HUES6 (cell line): ENCODE results near the gene MARCHF7.
"Not testable (repeated sequence)": the region's sequence is repeated elsewhere in the genome, so short reads cannot be mapped to it uniquely, and the experiment has no call there.

Source experiments
- H3K27ac ChIP-seq: 2 replicates; pipeline ENCODE4 v1.7.0; 2013; ENCODE audit warnings: low read depth, mild to moderate bottlenecking, low read length, inconsistent platforms
- H3K27me3 ChIP-seq: 2 replicates; pipeline ENCODE4 v1.6.1; 2013; ENCODE audit warnings: low read length; ENCODE audit not compliant: control insufficient read depth, insufficient read depth
- H3K36me3 ChIP-seq: 2 replicates; pipeline ENCODE4 v1.6.1; 2013; ENCODE audit warnings: low read length; ENCODE audit not compliant: control insufficient read depth, insufficient read depth
- H3K4me1 ChIP-seq: 2 replicates; pipeline ENCODE4 v1.6.1; 2013; ENCODE audit warnings: low read length; ENCODE audit not compliant: control insufficient read depth, insufficient read depth
- H3K4me3 ChIP-seq: 2 replicates; pipeline ENCODE4 v1.5.1; 2013; ENCODE audit warnings: low read depth, low read length
- H3K9ac ChIP-seq: one replicate; pipeline ENCODE4 v1.6.1; 2013; ENCODE audit warnings: mild to moderate bottlenecking, low read length
- H3K9me3 ChIP-seq: 2 replicates; pipeline ENCODE4 v1.6.1; 2013; ENCODE audit warnings: low read depth, low read length; ENCODE audit not compliant: control insufficient read depth, insufficient read depth

MARCHF7 gene

DNA sequence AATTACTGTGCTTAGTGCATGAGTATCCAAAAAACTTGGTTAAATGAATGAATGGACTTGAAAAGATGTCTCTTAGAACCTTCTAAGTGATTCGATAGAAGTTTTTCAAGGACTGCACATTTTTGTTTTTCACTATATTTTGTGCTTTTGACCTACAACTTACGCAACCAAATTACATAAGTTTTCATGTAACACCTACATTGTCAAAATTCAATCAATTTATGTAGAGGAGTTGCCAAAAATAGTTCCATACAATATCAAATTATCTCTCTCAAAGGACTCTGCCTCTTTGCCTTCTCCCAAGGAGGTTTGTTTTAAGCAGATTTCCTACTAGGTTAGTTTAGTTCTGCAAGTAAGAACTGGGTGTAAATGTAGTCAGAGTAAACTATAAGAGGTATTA lies 10.3 kb downstream of the MARCHF7 start:
- Histone ChIP-seq H3K9ac (no peak overlapping the region), H3K4me1 (no peaks in the 10 kb centered on the region; the same call in 1 of the 2 replicates), H3K36me3 (peaks cover 69% of the 10 kb centered on the region), H3K27ac (no peak overlapping the region), H3K27me3 (no peaks in the 10 kb centered on the region), H3K4me3 (no peak overlapping the region), H3K9me3 (peaks cover 9% of the 10 kb centered on the region; the same call in 1 of the 2 replicates)

DNA sequence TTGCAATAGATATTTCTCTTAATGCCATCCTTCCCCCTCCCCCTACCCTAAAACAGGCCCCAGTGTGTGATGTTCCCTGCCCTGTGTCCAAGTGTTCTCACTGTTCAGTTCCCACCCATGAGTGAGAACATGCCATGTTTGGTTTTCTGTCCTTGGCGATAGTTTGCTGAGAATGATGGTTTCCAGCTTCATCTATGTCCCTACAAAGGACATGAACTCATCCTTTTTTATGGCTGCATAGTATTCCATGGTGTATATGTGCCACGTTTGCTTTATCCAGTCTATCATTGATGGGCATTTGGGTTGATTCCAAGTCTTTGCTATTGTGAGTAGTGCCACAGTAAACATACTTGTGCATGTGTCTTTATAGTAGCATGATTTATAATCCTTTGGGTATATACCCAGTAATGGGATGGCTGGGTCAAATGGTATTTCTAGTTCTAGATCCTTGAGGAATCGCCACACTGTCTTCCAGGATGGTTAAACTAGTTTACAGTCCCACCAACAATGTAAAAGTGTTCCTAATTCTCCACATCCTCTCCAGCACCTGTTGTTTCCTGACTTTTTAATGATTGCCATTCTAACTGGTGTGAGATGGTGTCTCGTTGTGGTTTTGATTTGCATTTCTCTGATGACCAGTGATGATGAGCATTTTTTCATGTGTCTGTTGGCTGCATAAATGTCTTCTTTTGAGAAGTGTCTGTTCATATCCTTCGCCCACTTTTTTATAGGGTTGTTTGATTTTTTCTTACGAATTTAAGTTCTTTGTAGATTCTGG lies 12.7 kb downstream of the MARCHF7 start:
- H3K27ac ChIP-seq, H3K4me3 ChIP-seq, H3K9me3 ChIP-seq, H3K27me3 ChIP-seq, H3K4me1 ChIP-seq, H3K9ac ChIP-seq: not testable (repeated sequence)
- peaks cover 68% of the 10 kb centered on the region for H3K36me3 ChIP-seq

DNA sequence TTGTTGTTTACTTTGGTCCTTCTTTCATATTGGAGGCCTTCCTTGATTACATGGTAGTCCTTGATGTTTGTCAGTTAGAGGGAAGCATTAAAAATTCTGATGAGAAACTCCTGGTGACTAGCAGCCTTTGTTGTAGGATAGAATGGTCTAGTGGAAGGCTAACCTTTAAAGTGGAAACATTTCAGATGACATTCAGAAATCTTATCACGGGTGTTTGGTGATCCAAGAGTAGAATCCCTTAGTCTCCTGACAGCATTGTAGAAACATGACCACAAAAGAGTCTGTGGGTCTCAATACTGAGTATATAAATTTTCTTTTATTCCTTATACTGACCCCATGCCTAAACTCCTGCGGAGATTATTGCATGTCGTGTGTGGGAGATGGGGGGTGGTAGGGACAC lies 13.4 kb downstream of the MARCHF7 start:
- Histone ChIP-seq H3K36me3 (peaks cover 68% of the 10 kb centered on the region), H3K4me1 (no peaks in the 10 kb centered on the region), H3K9me3 (peaks cover 9% of the 10 kb centered on the region; the same call in 1 of the 2 replicates), H3K27me3 (no peaks in the 10 kb centered on the region), H3K4me3 (no peak overlapping the region), H3K27ac (no peak overlapping the region), H3K9ac (no peak overlapping the region)

DNA sequence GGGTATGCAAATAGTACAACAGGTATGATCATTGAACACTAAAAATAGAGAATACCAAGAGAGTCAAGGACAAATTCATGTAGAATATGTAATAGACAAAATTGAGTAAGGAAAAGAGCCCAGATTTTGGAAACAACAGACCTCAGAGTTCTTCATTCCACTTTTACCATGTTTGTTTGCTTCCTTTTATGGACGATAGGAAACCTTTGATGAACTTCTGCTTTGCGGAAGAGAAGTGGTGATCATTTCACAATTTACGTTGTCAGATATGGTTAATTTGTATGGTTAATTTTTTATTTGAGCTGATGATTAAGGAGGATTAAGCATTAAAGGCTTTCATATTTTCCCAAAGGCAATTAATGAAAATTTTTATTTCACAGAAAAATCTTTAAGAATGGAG lies 16.3 kb downstream of the MARCHF7 start:
- no peak overlapping the region for H3K27ac ChIP-seq
- peaks cover 4% of the 10 kb centered on the region; the same call in 1 of the 2 replicates for H3K9me3 ChIP-seq
- no peaks in the 10 kb centered on the region for H3K4me1 ChIP-seq
- H3K9ac ChIP-seq = no peak overlapping the region
- H3K36me3 ChIP-seq = peaks cover 68% of the 10 kb centered on the region
- no peak overlapping the region for H3K4me3 ChIP-seq
- no peaks in the 10 kb centered on the region for H3K27me3 ChIP-seq

DNA sequence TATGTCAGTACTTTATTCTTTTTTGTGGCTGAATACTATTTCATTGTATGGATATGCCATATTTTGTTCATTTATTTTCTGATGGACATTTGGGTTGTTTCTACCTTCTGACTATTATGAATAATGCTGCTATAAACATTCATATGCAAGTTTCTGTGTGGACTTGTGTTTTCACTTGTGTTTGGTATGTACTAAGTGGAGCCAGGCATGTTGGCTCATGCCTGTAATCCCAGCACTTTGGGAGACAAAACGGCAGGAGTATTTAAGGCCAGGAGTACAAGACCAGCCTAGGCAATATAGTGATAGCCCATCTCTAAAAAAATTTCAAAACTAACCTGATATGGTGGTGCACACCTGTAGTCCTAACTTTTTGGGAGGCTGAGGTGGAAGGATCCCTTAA lies 23.3 kb downstream of the MARCHF7 start:
- no peaks in the 10 kb centered on the region for H3K9me3 ChIP-seq
- H3K27me3 ChIP-seq = no peaks in the 10 kb centered on the region
- H3K4me3 ChIP-seq = no peak overlapping the region
- H3K27ac ChIP-seq = no peak overlapping the region
- peaks cover 89% of the 10 kb centered on the region for H3K36me3 ChIP-seq
- no peak overlapping the region for H3K9ac ChIP-seq
- no peaks in the 10 kb centered on the region for H3K4me1 ChIP-seq

DNA sequence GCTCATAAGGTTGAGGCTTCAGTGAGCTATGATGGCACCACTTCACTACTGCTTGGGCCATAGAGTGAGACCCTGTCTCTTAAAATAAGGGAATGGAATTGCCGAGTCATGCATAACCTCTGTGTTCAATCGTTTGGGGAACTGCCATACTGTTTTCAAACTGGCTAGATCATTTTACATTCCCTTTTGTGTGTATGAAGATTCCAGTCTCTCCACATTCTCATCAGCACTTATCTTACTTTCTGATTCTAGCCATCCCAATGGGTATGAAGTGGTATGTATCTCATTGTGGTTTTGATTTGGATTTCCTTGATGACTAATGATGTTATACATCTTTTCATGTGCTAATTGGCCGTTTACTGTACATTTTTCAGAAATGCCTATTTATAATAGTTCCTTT lies 23.7 kb downstream of the MARCHF7 start:
- H3K36me3 ChIP-seq = peaks cover 88% of the 10 kb centered on the region
- no peak overlapping the region for H3K4me3 ChIP-seq
- H3K9ac ChIP-seq = no peak overlapping the region
- no peaks in the 10 kb centered on the region for H3K9me3 ChIP-seq
- no peak overlapping the region for H3K27ac ChIP-seq
- no peaks in the 10 kb centered on the region for H3K27me3 ChIP-seq
- H3K4me1 ChIP-seq = no peaks in the 10 kb centered on the region

DNA sequence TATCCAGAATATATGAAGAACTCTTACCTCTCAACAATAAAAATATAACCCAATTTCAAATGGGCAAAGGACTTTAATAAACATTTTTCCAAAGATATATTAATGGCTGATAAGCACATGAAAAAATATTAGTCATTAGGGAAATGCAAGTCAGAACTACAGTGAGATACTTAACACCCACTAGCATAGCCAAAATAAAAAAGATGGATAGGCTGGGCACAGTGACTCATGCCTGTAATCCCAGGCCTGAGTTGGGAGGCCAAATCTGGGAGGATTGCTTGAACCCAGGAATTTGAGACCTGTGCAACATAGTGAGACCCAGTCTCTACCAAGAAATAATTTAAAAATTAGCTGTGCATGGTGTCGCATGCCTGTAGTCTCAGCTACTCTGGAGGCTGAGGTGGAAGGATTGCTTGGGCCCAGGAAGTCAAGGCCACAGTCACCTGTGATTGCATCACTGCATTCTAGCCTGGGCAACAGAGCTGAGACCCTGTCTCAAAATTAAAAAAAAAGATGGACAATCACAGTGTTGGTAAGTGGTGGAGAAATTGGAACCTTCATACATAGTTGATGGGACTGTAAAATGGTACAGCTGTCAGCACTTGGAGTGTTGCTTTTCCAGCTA lies 25.1 kb downstream of the MARCHF7 start:
- Histone ChIP-seq H3K9me3 (no peaks in the 10 kb centered on the region), H3K4me3 (no peak overlapping the region), H3K27me3 (no peaks in the 10 kb centered on the region), H3K4me1 (no peaks in the 10 kb centered on the region), H3K27ac (no peak overlapping the region), H3K9ac (no peak overlapping the region), H3K36me3 (peaks cover 90% of the 10 kb centered on the region)

DNA sequence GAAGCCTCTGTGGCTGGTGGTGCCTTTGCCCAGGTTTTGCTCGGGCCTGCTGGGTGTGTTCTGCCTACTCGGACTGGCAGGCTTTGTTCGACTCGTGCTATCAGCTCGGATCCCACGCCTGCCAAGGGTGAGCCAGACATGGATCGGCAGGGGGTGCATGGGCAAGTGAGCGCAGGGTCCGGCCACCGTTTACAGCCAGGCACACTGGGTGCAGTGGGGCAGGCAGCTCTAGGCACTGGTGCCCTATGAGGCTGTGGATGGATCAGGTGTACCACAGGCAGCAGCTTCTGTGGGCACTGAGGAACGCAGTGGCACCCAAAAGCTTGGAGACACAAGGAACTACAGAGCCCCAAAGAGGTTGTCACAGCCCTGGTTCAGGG lies 25.6 kb downstream of the MARCHF7 start:
- Histone ChIP-seq H3K4me3 (no peak overlapping the region), H3K27ac (no peak overlapping the region), H3K9me3 (no peaks in the 10 kb centered on the region), H3K27me3 (no peaks in the 10 kb centered on the region), H3K9ac (no peak overlapping the region), H3K36me3 (peaks cover 91% of the 10 kb centered on the region), H3K4me1 (no peaks in the 10 kb centered on the region)

DNA sequence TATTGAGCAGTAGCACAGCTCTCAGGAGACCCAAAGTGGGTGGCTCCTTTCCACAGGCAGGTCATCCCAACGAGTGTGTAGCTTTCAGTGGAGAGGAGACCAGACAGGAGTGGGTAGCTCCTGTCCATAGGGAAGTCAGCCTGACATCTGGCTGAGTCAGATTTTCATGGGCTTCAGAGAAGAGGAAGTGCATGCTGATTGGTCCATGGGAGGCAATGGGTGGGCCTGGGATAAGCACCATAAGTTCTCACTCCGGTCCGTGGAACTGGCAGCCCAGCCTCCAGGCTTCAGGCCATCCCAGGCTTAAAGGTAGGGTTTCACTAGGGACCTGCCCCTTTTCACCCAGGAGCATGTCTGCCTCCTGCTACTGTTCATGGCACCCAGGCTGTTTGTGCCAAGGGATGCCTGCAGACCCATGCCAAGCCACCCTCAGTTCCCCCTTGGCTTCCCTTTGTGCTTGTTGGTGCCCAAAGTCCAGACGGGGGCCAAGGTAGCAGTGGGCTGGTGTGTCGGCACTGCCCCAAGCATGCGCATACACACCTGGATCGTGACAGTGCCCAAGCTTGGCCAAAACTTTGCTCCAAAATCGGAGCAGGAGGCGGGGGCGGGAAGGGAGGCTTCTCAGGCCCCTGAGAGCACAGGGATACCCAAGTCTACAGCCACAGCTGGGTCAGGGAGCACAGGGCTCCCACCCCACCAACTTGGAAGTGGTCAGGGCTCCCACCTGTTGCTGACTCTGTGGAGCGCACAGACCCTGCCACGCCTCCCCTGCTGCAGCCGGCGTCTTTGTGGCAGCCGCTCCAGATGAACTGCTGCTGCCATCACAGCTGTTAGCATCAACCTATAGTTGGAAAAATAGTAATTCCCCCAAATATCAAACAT lies 26.4 kb downstream of the MARCHF7 start:
- peaks cover 91% of the 10 kb centered on the region for H3K36me3 ChIP-seq
- H3K9ac ChIP-seq = no peak overlapping the region
- no peaks in the 10 kb centered on the region for H3K4me1 ChIP-seq
- no peak overlapping the region for H3K27ac ChIP-seq
- H3K27me3 ChIP-seq = no peaks in the 10 kb centered on the region
- no peaks in the 10 kb centered on the region for H3K9me3 ChIP-seq
- H3K4me3 ChIP-seq = no peak overlapping the region

DNA sequence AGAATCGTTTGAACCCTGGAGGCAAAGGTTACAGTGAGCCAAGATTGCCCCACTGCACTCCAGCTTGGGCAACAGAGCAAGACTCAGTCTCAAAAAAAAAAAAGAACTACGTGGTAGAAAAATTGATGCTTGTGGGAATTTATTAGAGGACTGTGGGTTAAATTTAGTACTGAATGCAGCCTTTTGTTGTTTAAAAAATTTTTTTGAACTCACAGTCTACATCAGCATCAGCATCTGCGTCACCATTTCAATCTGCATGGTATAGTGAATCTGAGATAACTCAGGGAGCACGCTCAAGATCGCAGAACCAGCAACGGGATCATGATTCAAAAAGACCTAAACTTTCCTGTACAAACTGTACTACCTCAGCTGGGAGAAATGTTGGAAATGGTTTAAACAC lies 30.5 kb downstream of the MARCHF7 start:
- no peaks in the 10 kb centered on the region for H3K27me3 ChIP-seq
- no peak overlapping the region for H3K9ac ChIP-seq
- H3K4me3 ChIP-seq = no peak overlapping the region
- no peaks in the 10 kb centered on the region for H3K4me1 ChIP-seq
- H3K9me3 ChIP-seq = no peaks in the 10 kb centered on the region
- no peak overlapping the region for H3K27ac ChIP-seq
- peaks cover 92% of the 10 kb centered on the region for H3K36me3 ChIP-seq

DNA sequence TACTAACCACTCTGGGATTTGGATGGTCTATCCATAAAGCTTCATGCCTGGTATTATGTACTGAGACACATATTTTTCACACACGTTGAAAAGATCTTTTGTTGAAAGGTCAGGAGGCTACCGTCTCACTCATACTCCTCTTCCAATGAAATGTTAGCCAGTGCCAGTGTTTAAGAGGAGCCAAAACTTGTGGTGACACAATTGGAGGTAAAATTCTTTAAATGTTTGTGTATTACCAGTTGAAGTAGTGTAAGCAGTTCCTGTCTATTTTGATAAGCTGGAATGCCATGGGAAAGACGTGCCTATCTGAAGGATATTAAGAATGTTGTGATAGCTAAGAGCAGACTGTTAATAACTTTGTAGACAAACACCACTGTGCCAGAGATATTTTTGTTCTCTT lies 32.1 kb downstream of the MARCHF7 start:
- Histone ChIP-seq H3K4me3 (no peak overlapping the region), H3K27me3 (no peaks in the 10 kb centered on the region), H3K9me3 (no peaks in the 10 kb centered on the region), H3K9ac (no peak overlapping the region), H3K4me1 (no peaks in the 10 kb centered on the region), H3K27ac (no peak overlapping the region), H3K36me3 (peaks cover 90% of the 10 kb centered on the region)
